Muscle layer of colon (tissue), 2 donors: ENCODE measurements around the gene DPPA4.

ENCODE experiments used
- H3K27ac ChIP-seq: one replicate; pipeline ENCODE4 v1.7.0; 2013; ENCODE audit warnings: low read depth, mild to moderate bottlenecking, low read length, moderate library complexity
- H3K27me3 ChIP-seq, 2 donors: one replicate each; pipeline ENCODE4 v1.7.0; 2013; ENCODE audit warnings: low read length in 2 of 2, mild to moderate bottlenecking in 2 of 2; ENCODE audit not compliant: insufficient read depth in 2 of 2, control insufficient read depth in 1 of 2
- H3K36me3 ChIP-seq: one replicate; pipeline ENCODE4 v1.7.0; 2013; ENCODE audit warnings: mild to moderate bottlenecking, low read length; ENCODE audit not compliant: insufficient read depth
- H3K4me1 ChIP-seq: one replicate; pipeline ENCODE4 v1.7.0; 2013; ENCODE audit warnings: mild to moderate bottlenecking, low read length; ENCODE audit not compliant: insufficient read depth
- H3K4me3 ChIP-seq, 2 donors: one replicate each; pipeline ENCODE4 v1.7.0; 2013; ENCODE audit warnings: low read length in 2 of 2, low read depth in 1 of 2, mild to moderate bottlenecking in 1 of 2, moderate library complexity in 1 of 2
- H3K9ac ChIP-seq: one replicate; pipeline ENCODE4 v1.7.0; 2013; ENCODE audit warnings: low read length
- H3K9me3 ChIP-seq: one replicate; pipeline ENCODE4 v1.7.0; 2013; ENCODE audit warnings: mild to moderate bottlenecking, low read length
- donor health status: abdominal sarcoma.
- donor health status: Adenocarcinoma of cecum.

DPPA4 gene

GRCh38 chr3:109334572-109334971 is 2.8 kb downstream of the DPPA4 start:
- Histone ChIP-seq H3K4me3 (no peak overlapping the region), H3K9ac (no peak overlapping the region), H3K27me3 (no peaks in the 10 kb centered on the region), H3K4me1 (no peaks in the 10 kb centered on the region), H3K27ac (no peak overlapping the region), H3K36me3 (no peaks in the 10 kb centered on the region), H3K9me3 (no peaks in the 10 kb centered on the region)

- no peak overlapping the region for H3K27ac ChIP-seq
- H3K9ac ChIP-seq: no peak overlapping the region
These were observed 5.7 kb downstream of the DPPA4 start for GRCh38 chr3:109331692-109332091.

GRCh38 chr3:109330405-109330804 is 6.9 kb downstream of the DPPA4 start:
- H3K27ac ChIP-seq: no peak overlapping the region
- no peak overlapping the region for H3K9ac ChIP-seq
- H3K36me3 ChIP-seq: no peaks in the 10 kb centered on the region
- no peaks in the 10 kb centered on the region for H3K4me1 ChIP-seq
- H3K4me3 ChIP-seq: no peak overlapping the region
- H3K9me3 ChIP-seq: no peaks in the 10 kb centered on the region
- no peaks in the 10 kb centered on the region for H3K27me3 ChIP-seq

More at GRCh38 chr3:109331692-109332091, 5.7 kb downstream of the DPPA4 start:
- Histone ChIP-seq H3K9me3 (no peaks in the 10 kb centered on the region), H3K4me3 (no peak overlapping the region), H3K4me1 (no peaks in the 10 kb centered on the region), H3K27me3 (no peaks in the 10 kb centered on the region), H3K36me3 (no peaks in the 10 kb centered on the region)

GRCh38 chr3:109328202-109328601 is 9.1 kb downstream of the DPPA4 start:
- Histone ChIP-seq H3K27me3 (no peaks in the 10 kb centered on the region), H3K4me1 (no peaks in the 10 kb centered on the region), H3K4me3 (no peak overlapping the region), H3K36me3 (no peaks in the 10 kb centered on the region), H3K9ac (no peak overlapping the region), H3K9me3 (no peaks in the 10 kb centered on the region), H3K27ac (no peak overlapping the region)

- Histone ChIP-seq H3K4me3 (no peak overlapping the region), H3K9me3 (no peaks in the 10 kb centered on the region), H3K9ac (no peak overlapping the region), H3K4me1 (no peaks in the 10 kb centered on the region), H3K36me3 (no peaks in the 10 kb centered on the region), H3K27ac (no peak overlapping the region), H3K27me3 (no peaks in the 10 kb centered on the region)
These were observed 11.7 kb downstream of the DPPA4 start for GRCh38 chr3:109325657-109326056.

- H3K27ac ChIP-seq: no peak overlapping the region
- no peaks in the 10 kb centered on the region for H3K27me3 ChIP-seq
- no peaks in the 10 kb centered on the region for H3K9me3 ChIP-seq
- H3K36me3 ChIP-seq: no peaks in the 10 kb centered on the region
- no peak overlapping the region for H3K9ac ChIP-seq
- H3K4me3 ChIP-seq: no peak overlapping the region
- H3K4me1 ChIP-seq: no peaks in the 10 kb centered on the region
These were observed 12.2 kb downstream of the DPPA4 start for GRCh38 chr3:109325109-109325508.

DNA sequence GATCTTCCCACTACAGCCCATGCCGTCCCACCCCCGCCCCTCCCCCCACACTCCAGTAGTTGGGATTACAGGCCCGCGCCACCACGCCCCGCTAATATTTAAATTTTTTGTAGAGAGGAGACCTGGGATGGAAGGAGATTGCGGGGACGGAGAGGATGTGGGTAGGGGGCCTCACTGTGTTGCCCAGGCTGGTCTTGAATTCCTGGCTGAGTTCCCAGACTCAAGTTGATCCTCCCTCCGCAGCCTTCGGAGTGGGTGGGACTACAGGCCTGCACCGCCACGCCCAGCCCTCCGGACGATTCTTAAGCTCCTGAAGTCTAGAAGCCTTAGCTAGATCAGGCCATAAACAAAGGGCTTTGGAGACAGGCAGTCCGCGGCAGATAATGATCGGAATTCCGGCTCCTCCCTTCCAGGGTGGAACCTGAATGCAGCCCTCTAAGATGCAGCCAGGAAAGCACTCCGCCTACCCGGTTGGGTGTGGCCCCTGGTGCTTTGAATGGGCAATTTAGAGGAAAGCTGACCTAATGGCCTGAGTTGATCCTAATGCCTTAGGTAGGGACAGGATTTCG is 21.1 kb downstream of the DPPA4 start, which contains the start of gene DPPA2:
DPPA2 (minus strand) TSS at position 356 of the 569 bp plus-strand sequence. CDS start 1,975 bp downstream, outside the sequence.
- Histone ChIP-seq H3K4me1 (no peaks in the 10 kb centered on the region), H3K4me3 (no peak within 1 kb of the TSS), H3K27me3 (no peaks in the 10 kb centered on the region), H3K36me3 (no peaks in the 10 kb centered on the region), H3K9me3 (no peaks in the 10 kb centered on the region), H3K27ac (no peak within 1 kb of the TSS), H3K9ac (no peak within 1 kb of the TSS)

- H3K27ac ChIP-seq: no peak overlapping the region
- H3K4me3 ChIP-seq: no peak overlapping the region
- H3K9me3 ChIP-seq: no peaks in the 10 kb centered on the region
These were observed 24.3 kb downstream of the DPPA4 start for GRCh38 chr3:109313061-109313460.

GRCh38 chr3:109297496-109297895 is 39.9 kb downstream of the DPPA4 start:
- Histone ChIP-seq H3K4me3 (no peak overlapping the region), H3K27me3 (no peaks in the 10 kb centered on the region), H3K9me3 (no peaks in the 10 kb centered on the region), H3K36me3 (no peaks in the 10 kb centered on the region), H3K4me1 (no peaks in the 10 kb centered on the region), H3K9ac (no peak overlapping the region), H3K27ac (no peak overlapping the region)

More at GRCh38 chr3:109313061-109313460, 24.3 kb downstream of the DPPA4 start:
- H3K27me3 ChIP-seq: no peaks in the 10 kb centered on the region
- no peaks in the 10 kb centered on the region for H3K36me3 ChIP-seq
- no peak overlapping the region for H3K9ac ChIP-seq
- no peaks in the 10 kb centered on the region for H3K4me1 ChIP-seq

GRCh38 chr3:109284071-109284470 is 53.3 kb downstream of the DPPA4 start:
- no peak overlapping the region for H3K27ac ChIP-seq
- no peak overlapping the region for H3K9ac ChIP-seq
- no peaks in the 10 kb centered on the region for H3K9me3 ChIP-seq
- H3K4me1 ChIP-seq: no peaks in the 10 kb centered on the region
- H3K27me3 ChIP-seq: no peaks in the 10 kb centered on the region
- no peaks in the 10 kb centered on the region for H3K36me3 ChIP-seq
- H3K4me3 ChIP-seq: no peak overlapping the region

GRCh38 chr3:109278546-109278945 is 58.8 kb downstream of the DPPA4 start:
- Histone ChIP-seq H3K4me3 (no peak overlapping the region), H3K9me3 (no peaks in the 10 kb centered on the region), H3K27ac (no peak overlapping the region), H3K27me3 (no peaks in the 10 kb centered on the region), H3K36me3 (no peaks in the 10 kb centered on the region), H3K9ac (no peak overlapping the region), H3K4me1 (no peaks in the 10 kb centered on the region)

DNA sequence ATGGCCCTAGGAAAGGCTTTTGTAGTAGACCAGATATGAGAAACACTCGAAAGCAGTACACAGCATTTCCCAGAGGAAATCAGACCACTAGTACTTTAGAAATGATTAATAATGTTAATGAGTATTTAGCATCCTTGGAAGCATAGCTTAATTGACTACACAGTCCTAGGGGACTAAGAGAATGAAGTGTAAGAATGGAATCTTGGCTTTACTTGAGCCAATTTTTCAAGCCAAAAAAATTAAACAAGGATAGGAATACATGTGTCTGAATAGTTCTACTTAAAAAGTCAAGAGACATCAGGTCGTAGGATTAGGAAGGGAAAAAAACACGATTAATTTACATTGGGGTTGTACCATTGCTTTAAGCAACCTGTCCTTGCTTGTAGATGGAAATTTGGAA is 59.2 kb downstream of the DPPA4 start:
- Histone ChIP-seq H3K4me1 (no peaks in the 10 kb centered on the region), H3K9me3 (no peaks in the 10 kb centered on the region), H3K9ac (no peak overlapping the region), H3K4me3 (no peak overlapping the region), H3K27me3 (no peaks in the 10 kb centered on the region), H3K36me3 (no peaks in the 10 kb centered on the region), H3K27ac (no peak overlapping the region)
